NCI-H2196 treated with DMSO at 0.1 percent for 48 hours (cell line): ENCODE results near the gene GALP.
"Not testable (repeated sequence)": the region's sequence is repeated elsewhere in the genome, so short reads cannot be mapped to it uniquely, and the experiment has no call there.

ENCODE experiments used
- DNase-seq: peaks from one replicate; lab custom pipeline; 2025; ENCODE audit not compliant: unreplicated experiment; lab: John Stamatoyannopoulos, UW

The GALP gene

GRCh38 chr19:56175861-56176307, at the start of gene GALP:
Gene GALP, plus strand, starts transcription at chr19:56176008. Its CDS starts 1,101 bp downstream, at chr19:56177109.
- not testable (repeated sequence) for DNase-seq

DNA sequence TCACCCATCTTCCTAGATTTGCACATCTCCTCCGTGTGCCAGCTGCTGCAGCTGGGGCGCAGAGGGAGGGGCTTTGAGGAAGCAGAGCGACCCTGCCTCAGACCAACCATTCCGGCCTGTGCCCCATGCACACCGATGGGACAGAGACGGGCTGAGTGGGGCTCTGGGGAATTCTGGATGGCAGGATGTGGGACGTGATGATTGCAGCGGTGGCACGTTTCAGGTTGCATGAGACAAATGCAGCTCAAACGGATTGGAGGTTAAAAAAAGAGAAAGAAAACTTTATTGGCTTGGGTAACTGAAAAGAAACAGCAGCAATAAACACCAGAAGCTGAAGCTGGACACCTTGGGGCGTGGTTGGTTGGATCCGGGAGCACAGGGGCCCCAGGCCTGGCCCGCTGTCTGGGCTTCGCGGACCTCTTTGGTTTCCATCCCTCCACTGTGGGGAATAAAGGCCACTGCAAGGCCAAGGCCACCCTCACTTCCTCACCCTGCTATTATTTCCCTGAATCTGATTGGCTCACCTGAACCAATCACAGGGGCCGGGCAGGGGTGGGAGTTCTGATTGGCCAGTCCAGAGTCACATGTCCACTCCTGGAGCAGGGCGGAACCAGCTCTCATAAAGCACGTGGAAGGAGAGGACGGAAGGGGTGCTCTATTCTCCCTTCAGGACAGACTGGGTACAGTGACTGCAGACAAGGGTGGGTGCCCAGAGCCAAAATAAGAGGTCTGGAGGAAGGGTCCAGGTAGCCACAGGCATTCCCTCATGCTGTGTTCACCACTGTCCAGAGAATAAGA, 48.6 kb upstream of the GALP start:
- no peak for DNase-seq

- DNase-seq = no peak
Measured at GRCh38 chr19:56130006-56130405, 45.8 kb upstream of the GALP start.

- no peak for DNase-seq
Measured at GRCh38 chr19:56131651-56132050, 44.2 kb upstream of the GALP start.

DNA sequence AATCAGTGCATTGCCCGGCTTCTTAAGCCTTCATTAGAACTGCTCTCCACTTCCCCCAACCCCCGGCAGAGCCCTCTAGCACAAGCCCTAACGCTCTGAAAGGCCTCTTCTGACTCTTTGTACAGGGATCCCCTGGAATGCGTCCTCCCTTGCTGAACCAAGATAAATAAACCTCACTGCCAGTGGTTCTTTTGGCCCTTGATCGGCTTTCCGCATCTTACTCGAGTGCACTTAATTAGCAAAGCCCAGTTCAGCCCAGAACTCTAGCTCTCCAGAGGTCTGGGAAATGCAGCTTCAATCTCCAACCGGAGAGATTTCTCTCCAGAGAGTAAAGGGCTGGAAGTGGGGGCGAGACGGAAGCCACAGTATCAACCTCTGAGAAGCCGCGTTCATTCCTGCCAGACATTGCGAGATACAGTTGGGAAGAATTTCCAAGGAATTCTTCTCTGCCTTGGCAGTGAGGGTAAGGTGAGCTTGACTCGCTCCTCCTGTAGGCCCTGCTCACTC, 43.4 kb upstream of the GALP start:
- no peak for DNase-seq

GRCh38 chr19:56133858-56134653, 41.8 kb upstream of the GALP start:
- DNase-seq = no peak

GRCh38 chr19:56134654-56134921, 41.2 kb upstream of the GALP start:
- no peak for DNase-seq

DNA sequence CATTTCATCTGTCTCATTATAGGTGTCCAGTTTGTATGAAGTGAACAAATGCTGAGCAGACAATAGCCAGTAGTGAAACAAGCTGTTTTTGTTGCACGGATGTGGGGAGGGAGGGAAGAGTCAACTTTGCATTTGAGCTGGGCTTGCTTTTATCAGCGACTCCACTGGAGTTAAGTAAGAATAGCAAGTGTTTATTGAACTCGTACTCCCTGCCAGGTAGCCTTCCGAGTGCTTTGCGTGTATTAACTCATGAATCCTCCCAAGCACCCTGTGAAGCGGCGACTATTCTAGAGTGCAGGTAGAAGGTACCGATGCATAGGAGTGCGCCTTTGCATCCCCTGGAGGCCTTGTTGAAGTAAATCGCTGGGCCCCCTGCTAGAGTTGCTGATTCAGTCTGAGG, 39.4 kb upstream of the GALP start:
- DNase-seq = no peak

GRCh38 chr19:56137405-56137804, 38.4 kb upstream of the GALP start:
- DNase-seq = peak; percentile 46

DNA sequence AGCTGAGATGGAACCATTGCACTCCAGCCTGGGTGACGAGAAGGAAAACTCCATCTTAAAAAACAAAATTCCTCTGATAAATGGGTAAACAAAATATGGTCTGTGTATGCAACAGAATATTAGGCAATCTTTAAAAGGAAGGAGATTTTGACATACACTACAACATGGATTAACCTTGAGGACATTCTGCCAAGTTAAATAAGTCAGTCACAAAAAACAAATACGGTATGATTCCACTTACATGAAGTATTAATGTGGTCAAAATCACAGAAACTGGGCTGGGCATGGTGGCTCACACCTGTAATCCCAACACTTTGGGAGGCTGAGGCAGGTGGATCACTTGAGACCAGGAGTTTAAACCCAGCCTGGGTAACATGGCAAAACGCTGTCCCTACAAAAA, 37.7 kb upstream of the GALP start:
- DNase-seq = no peak

GRCh38 chr19:56139847-56140582, 35.8 kb upstream of the GALP start:
- no peak for DNase-seq

GRCh38 chr19:56140583-56141416, 35.0 kb upstream of the GALP start, which contains the start of gene ZNF444:
Gene ZNF444, plus strand, starts transcription at chr19:56141287. Its CDS starts 5,625 bp downstream, at chr19:56146912.
- peak; percentile 99 for DNase-seq

- DNase-seq = no peak
Measured at GRCh38 chr19:56141417-56141993, 34.3 kb upstream of the GALP start.

GRCh38 chr19:56142087-56142787, 33.6 kb upstream of the GALP start:
- peak; percentile 34 for DNase-seq

GRCh38 chr19:56142897-56143434, 32.8 kb upstream of the GALP start:
- DNase-seq = no peak

DNA sequence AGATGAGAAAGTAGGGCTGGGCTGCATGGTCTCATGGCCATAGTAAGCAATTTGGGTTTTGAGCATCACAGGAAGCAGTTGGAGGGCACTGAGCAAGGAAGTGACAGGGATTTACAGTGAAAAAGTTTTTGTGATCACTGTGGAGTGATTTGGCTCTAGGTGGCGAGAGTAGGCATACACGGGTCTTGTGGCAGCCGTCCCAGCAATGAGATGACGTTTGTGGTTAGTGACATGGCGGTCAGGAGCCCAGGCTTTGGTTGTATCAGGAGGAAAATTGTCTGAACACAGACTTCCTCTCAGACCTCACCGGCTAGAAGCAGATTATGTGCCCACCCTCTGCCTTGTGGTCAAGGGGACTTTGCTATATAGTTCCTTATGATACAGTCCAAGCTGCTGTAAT, 31.4 kb upstream of the GALP start:
- no peak for DNase-seq

DNA sequence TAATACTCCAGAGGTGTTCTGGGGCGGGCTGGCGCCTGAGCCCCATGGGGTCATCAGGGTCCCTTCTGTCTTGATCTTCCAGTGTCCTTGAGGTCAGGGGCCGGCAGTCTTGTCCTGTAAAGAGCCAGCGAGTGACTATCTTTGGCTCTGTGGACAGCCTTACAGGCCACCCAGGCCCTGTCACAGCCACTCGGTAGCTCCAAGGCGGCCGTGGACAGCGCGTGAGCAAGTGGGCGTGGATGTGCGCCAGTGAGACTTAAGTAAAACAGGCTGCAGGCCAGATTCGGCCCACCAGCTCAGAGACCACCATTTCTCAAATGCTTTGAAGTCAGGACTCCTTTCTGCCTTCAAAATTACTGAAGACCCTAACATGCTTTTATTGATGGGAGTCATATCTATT, 31.0 kb upstream of the GALP start:
- no peak for DNase-seq

GRCh38 chr19:56145698-56146097, 30.1 kb upstream of the GALP start:
- no peak for DNase-seq

- no peak for DNase-seq
Measured at GRCh38 chr19:56146904-56147303, 28.9 kb upstream of the GALP start.
